GM20431 (cell line): ENCODE results near the gene UBA6.
"Not testable (repeated sequence)": the region's sequence is repeated elsewhere in the genome, so short reads cannot be mapped to it uniquely, and the experiment has no call there.

Source experiments
- in situ Hi-C: fragments of 300-500 bp; cut with MseI, MboI; formaldehyde crosslinking; loops from one replicate; pipeline ENCODE4 v1.15.0; 2020; ENCODE audit warnings: low sequenced_read_pairs; ENCODE audit not compliant: unreplicated experiment

The UBA6 gene

GRCh38 chr4:67700738-67701516, at the start of gene UBA6:
Gene UBA6, minus strand, starts transcription at chr4:67701155. Its CDS starts 36 bp downstream, at chr4:67701119.
- in situ Hi-C loops = no loop called here

GRCh38 chr4:67750691-67751090, 49.7 kb upstream of the UBA6 start:
- in situ Hi-C loops = no loop called here

- in situ Hi-C loops = no loop called here
These were observed 48.3 kb upstream of the UBA6 start for GRCh38 chr4:67749286-67749685.

GRCh38 chr4:67746797-67747495, 46.0 kb upstream of the UBA6 start:
- in situ Hi-C loops = no loop called here

- in situ Hi-C loops = no loop called here
These were observed 43.8 kb upstream of the UBA6 start for GRCh38 chr4:67744561-67745283.

GRCh38 chr4:67743194-67743593, 42.2 kb upstream of the UBA6 start:
- in situ Hi-C loops = no loop called here

GRCh38 chr4:67736262-67736661, 35.3 kb upstream of the UBA6 start:
- in situ Hi-C loops = no loop called here

GRCh38 chr4:67735325-67735724, 34.4 kb upstream of the UBA6 start:
- in situ Hi-C loops = no loop called here

- in situ Hi-C loops = not testable (repeated sequence)
These were observed 29.6 kb upstream of the UBA6 start for GRCh38 chr4:67730511-67730910.

- in situ Hi-C loops = no loop called here
These were observed 26.3 kb upstream of the UBA6 start for GRCh38 chr4:67727124-67727850.

- in situ Hi-C loops = no loop called here
These were observed 25.0 kb upstream of the UBA6 start for GRCh38 chr4:67725981-67726380.

GRCh38 chr4:67725132-67725531, 24.2 kb upstream of the UBA6 start:
- in situ Hi-C loops = no loop called here

GRCh38 chr4:67723949-67724348, 23.0 kb upstream of the UBA6 start:
- in situ Hi-C loops = no loop called here

GRCh38 chr4:67723341-67723740, 22.4 kb upstream of the UBA6 start:
- in situ Hi-C loops = no loop called here

GRCh38 chr4:67721770-67722597, 21.0 kb upstream of the UBA6 start:
- in situ Hi-C loops = no loop called here

- in situ Hi-C loops = no loop called here
These were observed 20.4 kb upstream of the UBA6 start for GRCh38 chr4:67721315-67721769.

GRCh38 chr4:67719953-67720617, 19.1 kb upstream of the UBA6 start:
- in situ Hi-C loops = no loop called here

- in situ Hi-C loops = no loop called here
These were observed 17.9 kb upstream of the UBA6 start for GRCh38 chr4:67718848-67719247.

GRCh38 chr4:67717586-67717985, 16.6 kb upstream of the UBA6 start:
- in situ Hi-C loops = no loop called here
